BJ (cell line): ENCODE data around the gene SF3A1. TPM values are rescaled to one million over a fixed set of nuclear protein-coding genes. Genes with fewer than 3 reads are reported as not detected.

Experiments used
- CTCF ChIA-PET: fragments of 350-600 bp; formaldehyde crosslinking; extraction: SDS; loops from one replicate; lab custom pipeline; 2021; ENCODE audit warnings: antibody characterized with exemption, inconsistent platforms; lab: Yijun Ruan, JAX
- POLR2A ChIA-PET: fragments of 300-600 bp; sonication (Branson Sonifier 250); formaldehyde crosslinking; extraction: SDS; loops from one replicate; lab custom pipeline; 2021; ENCODE audit warnings: antibody characterized with exemption; lab: Charles Lee
- DNase-seq: peaks from one replicate; pipeline ENCODE4 v3.0.0-alpha.2; 2011; ENCODE audit warnings: low read depth
- H3K27me3 ChIP-seq: 2 replicates; pipeline ENCODE4 v1.6.0; 2011; ENCODE audit warnings: low read length; ENCODE audit not compliant: control insufficient read depth, insufficient read depth
- H3K36me3 ChIP-seq: 2 replicates; pipeline ENCODE4 v1.5.1; 2011; ENCODE audit warnings: low read length; ENCODE audit not compliant: control insufficient read depth, insufficient read depth
- H3K4me3 ChIP-seq: 2 replicates; pipeline ENCODE4 v1.5.1; 2011; ENCODE audit warnings: low read depth, mild to moderate bottlenecking, control low read depth, low read length
- CTCF ChIP-seq: IDR thresholded peaks from 2 replicates; pipeline ENCODE4 v1.5.1; 2011; ENCODE audit warnings: low read depth, mild to moderate bottlenecking, control low read depth, inconsistent platforms, low read length, moderate library complexity; ENCODE audit not compliant: insufficient read depth
- polyA plus RNA-seq: library from polyadenylated mRNA; depleted of rRNA; stranded (reverse); fragments of >200 nt; gene quantifications from 2 replicates; pipeline ENCODE4 v1.2.3, GENCODE V29; 2011

The SF3A1 gene
- polyA plus RNA-seq, 1 experiment = 66.8 TPM

DNA sequence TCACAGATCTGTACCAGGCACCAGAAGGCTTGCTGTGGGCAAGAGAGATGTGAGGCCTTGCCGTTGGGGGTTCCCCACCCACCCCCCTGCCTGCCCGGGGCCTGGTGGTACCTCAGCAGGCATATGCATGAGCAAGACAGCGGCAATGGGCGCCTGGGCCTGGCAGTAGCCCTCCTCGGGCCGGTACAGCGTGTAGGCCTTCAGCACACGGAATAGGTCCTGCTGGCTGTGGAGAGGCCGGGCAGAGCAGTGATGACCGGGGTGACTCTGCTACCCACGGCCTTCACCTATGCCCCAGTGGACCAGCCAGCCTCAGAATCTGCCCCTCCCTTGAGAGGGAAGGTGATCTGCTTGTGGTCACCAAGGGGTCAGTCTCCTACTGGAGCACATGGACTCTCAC, 61.9 kb downstream of the SF3A1 start:
- Histone ChIP-seq H3K36me3 (peaks cover 53% of the 10 kb centered on the region), H3K27me3 (no peaks in the 10 kb centered on the region), H3K4me3 (no peak overlapping the region)
- no peak for DNase-seq
- ChIA-PET CTCF (interaction anchor here (0.6 kb wide), 1 partner anchor 658 kb away, joined by 4 read pairs; no protein-coding TSS in a partner anchor), POLR2A (no interaction called here)
- TF ChIP-seq CTCF = no peak

GRCh38 chr22:30294066-30294465, 62.6 kb downstream of the SF3A1 start:
- Histone ChIP-seq H3K36me3 (peaks cover 49% of the 10 kb centered on the region), H3K27me3 (no peaks in the 10 kb centered on the region), H3K4me3 (no peak overlapping the region)
- DNase-seq = no peak
- ChIA-PET CTCF (interaction anchor here (0.6 to 1.8 kb wide), 2 partner anchors 38 to 658 kb away, joined by 4 to 8 read pairs; no protein-coding TSS in a partner anchor), POLR2A (no interaction called here)
- no peak for TF ChIP-seq CTCF

GRCh38 chr22:30293026-30293425, 63.7 kb downstream of the SF3A1 start:
- Histone ChIP-seq H3K4me3 (no peak overlapping the region), H3K36me3 (peaks cover 40% of the 10 kb centered on the region), H3K27me3 (no peaks in the 10 kb centered on the region)
- ChIA-PET POLR2A (no interaction called here), CTCF (interaction anchor here (1.8 kb wide), 1 partner anchor 37 kb away, joined by 8 read pairs; no protein-coding TSS in a partner anchor)
- no peak for TF ChIP-seq CTCF
- DNase-seq = no peak

DNA sequence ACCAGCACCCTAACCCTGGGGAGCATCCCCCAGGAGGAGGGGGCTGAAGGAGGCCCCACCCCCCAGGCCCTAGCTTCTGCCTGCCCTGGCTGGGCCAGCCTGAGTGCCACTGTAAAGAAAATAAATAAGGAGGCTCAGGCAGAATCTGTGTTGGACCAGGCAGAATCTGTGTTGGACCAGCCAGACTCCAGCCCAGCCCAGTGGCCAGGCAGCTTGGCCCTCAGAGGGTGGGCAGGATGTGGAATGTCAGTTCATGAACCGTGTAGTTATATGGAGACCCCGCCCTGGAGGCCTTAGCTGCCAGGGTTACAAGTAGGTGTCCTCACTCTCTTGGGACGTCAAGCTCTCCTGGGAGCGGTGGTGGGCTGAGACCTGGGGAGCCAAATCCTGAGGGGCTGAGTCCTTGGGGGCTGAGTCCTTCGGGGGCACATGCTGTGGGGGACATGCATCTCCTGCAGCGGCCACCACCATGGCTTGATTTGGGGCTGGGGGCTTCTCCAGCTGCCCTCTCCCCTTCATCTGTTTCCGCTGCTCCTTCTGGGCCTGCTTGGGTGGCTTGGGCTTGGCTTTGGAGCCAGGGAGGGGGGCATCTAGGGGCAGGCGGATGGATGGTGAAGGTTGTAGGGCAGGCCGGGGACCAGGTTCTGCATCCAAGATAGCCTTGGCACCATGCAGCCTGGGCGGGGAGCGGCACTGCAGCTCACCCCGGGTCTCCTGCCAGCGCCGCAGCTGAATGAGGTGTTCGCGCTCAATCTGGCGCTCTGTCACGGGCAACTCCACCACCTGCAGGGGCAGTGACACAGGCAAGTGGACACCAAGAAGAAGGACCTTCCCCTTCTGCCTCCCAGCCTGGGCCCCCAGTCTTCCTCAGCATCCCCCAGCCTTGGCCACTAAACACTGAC, 64.4 kb downstream of the SF3A1 start:
- H3K36me3 ChIP-seq = peaks cover 34% of the 10 kb centered on the region
- H3K4me3 ChIP-seq = no peak overlapping the region
- no peaks in the 10 kb centered on the region for H3K27me3 ChIP-seq
- no peak for TF ChIP-seq CTCF
- CTCF ChIA-PET = interaction anchor here (0.5 to 10.6 kb wide), 4 partner anchors 25 to 96 kb away, joined by 3 to 204 read pairs (median 6); partner anchors contain the start of genes RNF215 and SEC14L2
- POLR2A ChIA-PET = no interaction called here
- DNase-seq = no peak

DNA sequence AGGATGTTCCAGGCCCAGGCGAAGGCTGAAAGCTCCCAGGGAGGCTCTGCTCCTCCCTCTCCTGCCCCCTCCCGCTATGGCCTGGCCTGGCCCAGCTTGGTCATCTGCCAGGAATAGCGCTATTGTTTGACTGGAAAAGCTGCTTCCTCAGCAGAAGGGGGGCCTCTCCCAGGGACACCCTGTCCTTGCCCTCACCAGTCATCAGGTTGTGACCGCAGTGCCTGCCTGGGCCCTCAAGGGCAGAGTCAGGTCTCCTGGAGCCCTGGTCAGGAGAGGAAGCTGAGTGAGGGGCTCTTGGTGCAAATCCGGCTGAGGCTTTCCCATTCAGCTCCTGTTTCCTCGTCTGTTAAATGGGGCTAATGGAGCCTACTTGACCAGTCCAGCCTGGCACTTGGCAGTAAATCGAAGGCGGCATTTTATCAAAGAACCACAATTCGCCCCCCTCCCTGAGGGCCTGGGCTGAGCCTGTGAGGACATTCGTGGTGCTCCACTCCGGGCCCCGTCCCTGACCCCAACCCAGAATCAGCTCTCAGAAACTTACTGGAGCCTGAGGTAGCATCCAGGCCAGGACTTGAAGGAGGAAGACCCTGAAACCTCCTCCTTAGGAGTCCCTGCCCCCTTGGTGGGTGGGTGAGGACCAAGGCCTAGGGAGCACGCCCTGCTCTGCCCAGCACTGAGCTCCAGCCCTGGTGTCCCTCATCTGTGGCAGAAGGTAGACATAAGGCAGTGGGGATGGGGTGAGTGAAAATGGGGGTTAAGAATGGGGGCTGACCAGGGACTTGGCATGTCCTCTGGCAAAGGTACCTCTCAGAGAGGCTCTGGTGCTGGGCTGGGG, 65.4 kb downstream of the SF3A1 start:
- DNase-seq = no peak

More for the DNA sequence above, 65.4 kb downstream of the SF3A1 start:
- POLR2A ChIA-PET = interaction anchor here (0.5 kb wide), 1 partner anchor 1418 kb away, joined by 15 read pairs; no protein-coding TSS in a partner anchor
- Histone ChIP-seq H3K4me3 (no peak overlapping the region), H3K27me3 (no peaks in the 10 kb centered on the region), H3K36me3 (peaks cover 34% of the 10 kb centered on the region)
- TF ChIP-seq CTCF = no peak
- CTCF ChIA-PET = interaction anchor here (0.5 to 10.6 kb wide), 10 partner anchors 11 to 134 kb away, joined by 3 to 204 read pairs (median 4); partner anchors contain the start of genes MTFP1, RNF215 and SEC14L2
